Activated effector memory CD4-positive, alpha-beta T cell treated with Interleukin-2 at 50 U/mL for 16 hours (primary cell): ENCODE results near the gene COL1A1.
A peak's percentile ranks its signal among the peaks of the same experiment; 100 is the strongest.

Experiments used
- DNase-seq: peaks from one replicate; pipeline ENCODE4 v3.0.0-alpha.2; 2020

COL1A1 gene

GRCh38 chr17:50185631-50186471, 15.6 kb downstream of the COL1A1 start:
- no peak for DNase-seq

DNA sequence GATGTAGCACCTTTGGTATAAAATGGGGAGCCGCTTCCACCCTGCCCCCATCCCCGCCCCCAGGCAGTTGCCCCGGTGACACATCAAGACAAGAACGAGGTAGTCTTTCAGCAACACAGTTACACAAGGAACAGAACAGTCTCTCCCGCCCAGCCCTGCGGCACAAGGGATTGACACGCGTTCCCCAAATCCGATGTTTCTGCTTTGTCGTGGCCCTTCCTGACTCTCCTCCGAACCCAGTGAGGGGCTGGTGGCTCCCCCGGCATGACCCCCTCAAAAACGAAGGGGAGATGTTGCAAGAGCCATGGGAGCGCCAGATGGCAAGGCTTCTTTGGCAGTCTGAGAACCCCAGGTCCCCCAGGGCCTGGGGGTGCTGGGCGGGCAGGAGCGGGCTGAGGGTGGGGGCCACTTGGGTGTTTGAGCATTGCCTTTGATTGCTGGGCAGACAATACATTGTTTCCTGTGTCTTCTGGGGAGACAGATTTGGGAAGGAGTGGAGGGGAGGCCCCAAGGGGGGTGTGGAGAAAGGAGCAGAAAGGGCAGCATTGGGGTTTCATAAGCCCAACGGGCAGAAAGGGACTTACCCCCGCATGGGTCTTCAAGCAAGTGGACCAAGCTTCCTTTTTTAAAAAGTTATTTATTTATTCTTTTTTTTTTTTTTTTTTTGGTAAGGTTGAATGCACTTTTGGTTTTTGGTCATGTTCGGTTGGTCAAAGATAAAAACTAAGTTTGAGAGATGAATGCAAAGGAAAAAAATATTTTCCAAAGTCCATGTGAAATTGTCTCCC, 16.6 kb downstream of the COL1A1 start:
- DNase-seq, result no peak

GRCh38 chr17:50184064-50184463, 17.4 kb downstream of the COL1A1 start:
- no peak for DNase-seq

DNA sequence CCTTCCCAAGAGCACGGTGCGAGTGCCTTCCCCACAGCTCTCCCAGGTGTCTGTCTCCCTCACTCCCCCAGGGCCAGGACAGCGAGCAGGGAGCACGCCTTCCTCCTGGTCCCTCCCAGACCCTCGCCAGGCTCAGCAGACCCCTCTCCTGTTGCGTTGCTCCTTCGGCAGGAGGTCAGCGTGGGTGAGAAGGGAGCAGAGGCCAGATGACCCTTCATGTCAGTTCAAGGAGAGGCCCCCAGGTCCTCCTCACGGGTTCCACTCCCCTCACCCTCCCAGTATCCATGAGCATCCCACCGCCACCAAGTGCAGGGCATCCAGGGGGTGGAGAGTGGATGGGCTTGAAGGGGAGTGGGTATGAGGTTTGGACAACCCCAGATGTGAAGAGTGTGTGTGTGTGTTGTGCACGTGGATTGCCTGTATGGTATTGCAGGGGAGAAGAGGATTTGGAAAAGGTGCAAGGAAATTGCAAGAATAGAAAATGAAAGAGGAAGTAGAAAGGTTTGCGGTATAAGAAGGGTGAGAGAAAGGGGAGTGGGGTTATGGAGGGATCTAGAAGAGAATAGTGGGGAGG, 17.9 kb downstream of the COL1A1 start:
- DNase-seq, result no peak

- no peak for DNase-seq
These were observed 18.5 kb downstream of the COL1A1 start for GRCh38 chr17:50182783-50183420.

- no peak for DNase-seq
These were observed 19.6 kb downstream of the COL1A1 start for GRCh38 chr17:50181591-50182560.

- DNase-seq, result no peak
These were observed 20.3 kb downstream of the COL1A1 start for GRCh38 chr17:50181144-50181543.

- DNase-seq, result no peak
These were observed 20.8 kb downstream of the COL1A1 start for GRCh38 chr17:50180620-50181019.

GRCh38 chr17:50180111-50180510, 21.3 kb downstream of the COL1A1 start:
- no peak for DNase-seq

DNA sequence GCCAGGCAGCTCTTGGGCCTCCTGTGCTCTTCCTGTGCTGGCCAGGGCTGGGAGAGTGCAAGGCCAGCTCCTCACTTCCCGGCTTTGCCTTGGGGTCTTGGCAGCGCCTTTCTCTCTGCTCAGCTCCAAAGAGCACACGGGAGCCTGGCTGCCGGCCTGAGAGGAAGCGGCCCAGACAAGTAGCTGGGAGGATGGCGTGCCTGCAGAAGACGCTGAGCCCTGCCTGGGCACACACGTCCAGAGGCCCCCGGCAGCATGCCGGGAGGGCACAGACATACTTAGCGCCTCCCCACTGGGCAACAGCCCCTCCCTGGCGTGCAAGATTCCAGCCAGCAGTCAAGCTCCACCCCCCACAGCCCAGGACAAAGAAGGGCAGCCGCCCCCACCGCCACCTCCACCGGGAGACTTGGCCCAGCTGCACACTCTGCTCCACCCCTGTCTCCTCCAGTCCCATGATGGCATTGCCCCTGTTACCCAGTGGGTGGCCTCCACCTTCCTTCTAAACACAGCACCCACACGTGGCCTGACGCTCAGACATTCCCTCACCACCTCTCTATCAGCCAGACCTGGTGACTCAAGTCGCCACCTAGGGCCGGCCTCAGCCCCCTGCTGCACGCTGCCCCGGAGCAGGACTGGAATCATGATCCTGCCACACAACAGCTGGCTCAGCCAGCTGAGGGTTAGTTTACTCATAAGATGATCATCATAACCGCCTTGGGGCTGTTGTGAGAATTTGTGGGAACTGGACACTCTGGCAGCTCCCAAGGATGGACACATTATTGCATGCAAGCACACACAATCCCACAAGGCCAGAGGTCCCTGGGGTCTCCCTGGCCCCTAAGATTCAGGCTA, 23.2 kb downstream of the COL1A1 start:
- peak; percentile 29 for DNase-seq

DNA sequence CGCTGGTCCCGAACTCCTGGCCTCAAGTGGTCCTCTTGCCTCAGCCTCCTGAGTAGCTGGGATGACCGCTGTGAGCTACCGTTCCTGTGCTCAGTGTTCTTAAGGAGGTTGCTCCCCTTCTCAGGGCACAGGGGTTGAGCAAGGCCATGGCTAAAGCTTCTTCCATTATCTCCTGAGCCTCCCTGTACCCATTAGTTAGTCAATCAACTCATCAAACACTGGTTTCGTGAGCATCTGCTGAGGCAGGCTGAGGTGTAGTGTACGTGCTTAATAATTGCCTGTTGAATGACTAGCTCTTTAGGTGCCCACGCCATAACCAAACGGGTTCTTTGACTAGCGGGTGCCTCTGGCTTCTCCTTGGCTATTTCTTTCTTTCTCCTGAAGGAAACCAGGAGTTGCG, 24.0 kb downstream of the COL1A1 start:
- DNase-seq, result no peak

- DNase-seq, result no peak
These were observed 24.7 kb downstream of the COL1A1 start for GRCh38 chr17:50176559-50177357.

- no peak for DNase-seq
These were observed 26.2 kb downstream of the COL1A1 start for GRCh38 chr17:50175035-50175807.

- no peak for DNase-seq
These were observed 27.0 kb downstream of the COL1A1 start for GRCh38 chr17:50174444-50174843.

DNA sequence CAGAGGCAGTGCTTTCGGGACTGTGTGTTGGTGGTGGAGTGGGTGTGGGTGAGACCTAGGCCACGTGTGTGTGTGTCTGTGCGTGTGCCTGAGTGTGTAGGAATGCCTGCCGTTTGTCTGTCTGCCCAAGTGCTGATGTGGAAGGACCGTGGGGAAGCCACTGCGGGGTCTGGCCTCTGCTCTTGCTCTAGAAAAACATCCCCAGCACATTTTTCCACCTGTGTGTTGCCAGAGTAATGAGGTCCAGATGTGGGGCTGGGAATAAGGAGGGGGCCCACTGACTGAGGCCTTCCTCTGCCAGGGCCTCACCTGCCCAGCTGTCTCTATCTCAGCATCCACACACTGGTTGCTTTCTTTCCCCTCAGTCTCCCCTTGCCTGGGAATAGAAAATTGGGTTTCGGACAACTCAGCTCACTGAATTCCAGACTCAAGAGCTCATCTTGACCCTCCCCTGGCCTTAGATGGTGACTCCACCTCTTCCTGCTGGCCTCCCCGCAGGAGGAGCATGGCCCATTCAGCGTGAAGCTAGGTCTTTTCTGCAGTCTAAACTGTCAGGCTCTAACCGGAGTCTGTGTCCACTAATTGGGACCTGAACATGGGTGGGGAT, 28.0 kb downstream of the COL1A1 start:
- no peak for DNase-seq

DNA sequence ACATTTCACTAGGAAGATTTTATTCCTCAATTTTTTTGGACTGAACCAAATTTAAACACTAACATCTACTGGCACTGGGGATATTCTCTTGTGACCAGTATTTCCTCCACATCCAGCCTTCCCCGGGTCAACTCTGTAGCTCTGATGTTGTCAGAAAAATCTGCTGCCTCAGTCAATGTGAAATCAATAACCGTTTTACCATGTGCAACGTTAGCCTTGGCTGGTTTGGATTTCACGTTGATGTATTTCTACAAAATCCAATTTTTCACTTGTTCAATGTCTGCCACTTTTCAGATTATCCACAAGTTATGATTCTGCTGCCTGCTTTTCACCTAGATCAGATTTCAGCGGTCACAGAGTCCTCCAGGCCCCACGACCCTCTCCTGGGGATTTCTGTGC, 28.5 kb downstream of the COL1A1 start:
- no peak for DNase-seq

GRCh38 chr17:50172130-50172529, 29.3 kb downstream of the COL1A1 start:
- no peak for DNase-seq

GRCh38 chr17:50171371-50172071, 29.9 kb downstream of the COL1A1 start:
- no peak for DNase-seq
